Right forelimb (tissue), 1 donor: ENCODE results near the gene DEPDC5.
A peak's percentile ranks its signal among the peaks of the same experiment; 100 is the strongest.
"Not testable (repeated sequence)": the region's sequence is repeated elsewhere in the genome, so short reads cannot be mapped to it uniquely, and the experiment has no call there.

Experiments
- DNase-seq: peaks from one replicate; pipeline ENCODE4 v3.0.0-alpha.2; 2018

DEPDC5 gene

DNA sequence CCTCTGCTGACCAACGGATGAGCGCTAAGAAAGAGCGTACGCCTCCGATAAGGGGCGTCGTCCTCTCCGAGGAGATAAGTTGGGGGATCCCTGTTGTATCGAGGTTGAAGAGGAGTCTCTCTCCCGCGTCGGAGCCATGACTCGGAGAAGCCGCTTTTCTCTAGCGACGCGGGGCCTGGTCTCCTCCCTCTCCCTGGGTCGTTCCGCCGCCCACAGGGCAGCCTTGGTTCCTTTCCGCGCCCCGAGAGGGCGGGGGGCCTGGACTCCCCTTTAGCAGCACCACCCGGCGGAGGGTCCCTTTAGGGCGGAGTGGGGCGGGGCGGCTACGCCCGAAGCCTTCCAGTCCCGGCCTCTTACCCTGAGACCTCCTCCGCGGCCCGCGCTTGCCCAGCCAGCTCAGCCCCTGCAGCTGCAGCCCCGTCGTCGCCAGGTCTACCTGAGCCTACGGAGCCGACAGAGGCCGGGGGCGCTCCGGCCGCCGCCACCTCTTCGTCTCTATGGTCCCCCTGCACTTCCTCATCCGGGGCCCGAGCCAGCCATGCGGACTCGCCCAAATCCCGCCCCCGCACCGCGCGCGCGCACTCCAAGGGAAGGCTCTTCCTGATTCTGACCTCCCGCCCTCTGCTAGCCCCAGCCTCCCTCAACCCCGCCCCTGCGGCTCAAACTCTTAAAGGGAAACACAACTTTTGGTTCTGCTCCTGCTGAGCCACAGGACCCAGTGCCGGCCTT is 4.0 kb upstream of the DEPDC5 start, which contains the start of gene PRR14L:
PRR14L (minus strand) TSS at position 497 of the 729 bp plus-strand sequence. CDS start 11,272 bp downstream, outside the sequence.
- DNase-seq = peak; percentile 100

DNA sequence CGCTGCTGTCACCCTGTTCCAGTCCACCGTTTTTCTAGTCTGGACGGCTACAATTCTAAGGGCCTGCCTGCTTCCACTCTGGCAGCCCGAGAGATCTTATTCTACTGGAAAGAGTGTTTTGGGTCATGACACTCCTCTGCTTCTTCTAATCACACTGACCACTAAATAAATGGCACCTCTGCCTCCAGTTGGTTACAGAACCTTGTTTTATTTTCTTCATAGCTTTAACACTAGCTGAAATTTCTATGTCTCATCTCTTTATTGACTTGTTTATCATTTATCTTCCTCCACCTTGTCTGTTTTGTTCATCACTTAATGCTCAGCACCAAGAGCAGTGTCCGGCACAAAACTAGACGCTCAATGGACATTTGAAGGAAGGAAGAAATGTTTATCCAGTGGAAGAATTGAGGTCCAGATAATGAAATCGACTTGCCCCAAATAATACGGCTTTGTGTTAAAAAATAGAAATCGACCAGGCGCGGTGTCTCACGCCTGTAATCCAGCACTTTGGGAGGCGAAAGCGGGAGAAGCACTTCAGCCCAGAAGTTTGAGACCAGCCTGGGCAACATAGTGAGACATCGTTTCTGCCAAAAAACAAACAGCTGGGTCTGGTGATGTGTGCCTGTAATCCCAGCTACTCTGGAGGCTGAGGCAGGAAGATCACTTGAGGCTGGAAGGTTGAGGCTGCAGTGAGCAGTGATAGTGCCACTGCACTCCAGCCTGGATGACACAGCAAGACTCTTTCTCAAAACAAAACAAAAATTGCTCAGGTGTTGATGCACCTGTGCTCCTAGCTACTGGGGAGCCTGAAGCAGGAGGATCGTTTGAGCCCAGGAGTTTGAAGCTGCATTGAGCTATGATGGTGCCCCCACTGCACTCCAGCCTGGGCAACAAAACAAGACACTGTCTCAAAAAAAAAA is 3.2 kb upstream of the DEPDC5 start:
- DNase-seq = no peak

DNA sequence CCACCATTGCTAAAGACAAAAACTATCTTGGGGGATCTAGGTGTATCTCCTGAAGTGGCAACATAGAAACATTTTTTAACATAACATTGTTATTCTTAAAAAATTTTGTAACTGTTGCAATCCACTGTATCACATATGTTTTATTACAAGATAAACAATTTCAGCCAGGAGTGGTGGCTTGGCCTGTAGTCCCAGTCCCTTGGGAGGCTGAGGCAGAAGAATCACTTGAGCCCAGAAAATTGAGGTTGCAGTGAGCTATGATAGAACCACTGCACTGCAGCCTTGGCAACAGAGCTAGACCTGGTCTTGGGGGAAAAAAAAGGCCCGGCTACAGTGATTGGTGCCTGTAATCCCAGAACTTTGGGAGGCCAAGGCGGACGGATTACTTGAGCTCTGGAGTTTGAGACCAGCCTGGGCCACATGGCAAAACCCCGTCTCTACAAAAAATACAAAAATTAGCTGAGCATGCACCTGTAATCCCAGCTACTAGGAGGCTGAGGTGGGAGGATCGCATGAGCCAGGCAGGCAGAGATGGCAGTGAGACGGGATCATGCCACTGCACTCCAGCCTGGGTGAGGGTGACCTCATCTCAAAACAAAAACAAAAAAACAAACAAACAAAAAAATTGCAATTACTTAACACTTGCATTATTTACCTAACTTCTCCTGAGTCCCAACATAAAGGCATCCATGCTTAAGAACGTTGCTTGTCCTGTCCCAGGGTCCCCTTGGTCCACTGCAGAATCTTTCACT is 1.5 kb upstream of the DEPDC5 start:
- no peak for DNase-seq

DNA sequence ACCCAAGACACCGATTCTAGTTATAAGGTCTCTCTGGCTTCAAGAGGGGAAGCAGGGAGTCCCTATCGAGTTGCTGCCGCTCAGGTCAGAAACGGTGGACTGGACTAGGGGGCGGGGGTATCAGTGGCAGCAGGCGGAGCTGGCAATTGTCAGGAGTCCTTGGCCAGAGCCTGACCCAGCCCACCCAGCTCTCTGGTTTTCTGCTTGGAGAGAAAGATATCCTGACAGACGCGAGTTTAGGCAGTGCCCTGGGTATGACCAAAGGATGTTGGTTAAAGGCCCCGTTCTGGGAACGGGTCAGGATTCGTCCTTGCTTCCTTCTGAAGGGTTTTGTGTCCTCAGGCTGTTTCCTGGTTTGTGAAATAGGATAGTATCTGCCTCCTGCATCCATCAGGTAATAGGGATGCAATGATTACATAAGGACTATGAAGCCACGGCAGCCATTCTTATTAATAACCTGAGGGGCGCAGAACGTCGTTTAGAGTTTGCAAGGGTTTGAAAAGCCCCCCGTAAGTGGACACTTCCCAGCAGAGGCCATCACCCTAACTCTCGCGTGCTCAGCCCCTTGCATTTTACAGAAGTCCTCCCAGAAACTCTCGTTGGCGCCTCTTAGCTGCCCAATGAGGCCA is 700 bp upstream of the DEPDC5 start:
- DNase-seq = peak; percentile 71

DNA sequence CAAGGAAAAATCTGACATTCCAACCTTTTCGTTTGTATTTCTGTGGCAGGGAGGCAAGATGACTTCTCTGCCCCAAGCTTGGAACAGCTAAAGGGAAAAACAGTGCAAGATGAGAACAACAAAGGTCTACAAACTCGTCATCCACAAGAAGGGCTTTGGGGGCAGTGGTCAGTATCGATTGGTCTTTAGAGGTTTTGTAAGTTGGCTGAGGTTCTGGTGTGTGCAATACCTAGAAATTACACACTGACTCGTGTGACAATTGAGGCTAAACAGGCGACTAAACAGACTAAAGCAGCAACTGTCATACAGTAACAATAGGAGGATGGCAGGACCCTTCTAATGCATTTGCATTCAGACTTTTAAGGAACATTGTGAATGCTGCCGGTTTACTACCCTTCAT is 994 bp downstream of the DEPDC5 start:
- no peak for DNase-seq

DNA sequence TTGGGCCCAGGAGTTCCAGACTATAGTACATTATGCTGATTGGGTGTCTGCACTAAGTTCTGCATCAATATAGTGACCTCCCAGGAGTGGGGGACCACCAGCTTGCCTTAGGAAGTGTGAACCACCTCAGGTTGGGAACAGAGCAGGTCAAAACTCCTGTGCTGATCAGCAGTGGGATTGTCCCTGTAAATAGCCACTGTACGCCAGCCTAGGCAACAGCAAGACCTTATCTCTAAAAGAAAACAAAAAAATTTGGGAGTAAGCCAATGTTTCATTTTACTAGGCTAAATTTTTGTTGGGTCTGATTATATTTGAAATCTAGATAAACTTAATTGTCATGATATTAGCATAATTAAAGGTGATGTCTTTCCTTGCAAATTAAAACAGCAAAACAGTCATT is 3.4 kb downstream of the DEPDC5 start:
- DNase-seq = no peak

DNA sequence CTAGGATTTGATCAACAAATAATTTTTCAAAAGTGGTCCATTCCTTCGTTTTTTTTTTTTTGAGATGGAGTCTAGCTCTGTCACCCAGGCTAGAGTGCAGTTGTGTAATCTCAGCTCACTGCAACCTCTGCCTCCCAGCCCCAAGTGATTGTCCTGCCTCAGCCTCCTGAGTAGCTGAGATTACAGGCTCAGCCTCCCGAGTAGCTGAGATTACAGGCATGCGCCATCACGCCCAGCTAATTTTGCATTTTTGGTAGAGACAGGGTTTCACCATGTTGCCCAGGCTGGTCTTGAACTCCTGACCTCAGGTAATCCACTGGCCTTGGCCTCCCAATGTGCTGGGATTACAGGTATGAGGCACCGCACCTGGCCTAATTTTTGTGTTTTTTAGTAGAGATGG is 5.0 kb downstream of the DEPDC5 start:
- DNase-seq = not testable (repeated sequence)

DNA sequence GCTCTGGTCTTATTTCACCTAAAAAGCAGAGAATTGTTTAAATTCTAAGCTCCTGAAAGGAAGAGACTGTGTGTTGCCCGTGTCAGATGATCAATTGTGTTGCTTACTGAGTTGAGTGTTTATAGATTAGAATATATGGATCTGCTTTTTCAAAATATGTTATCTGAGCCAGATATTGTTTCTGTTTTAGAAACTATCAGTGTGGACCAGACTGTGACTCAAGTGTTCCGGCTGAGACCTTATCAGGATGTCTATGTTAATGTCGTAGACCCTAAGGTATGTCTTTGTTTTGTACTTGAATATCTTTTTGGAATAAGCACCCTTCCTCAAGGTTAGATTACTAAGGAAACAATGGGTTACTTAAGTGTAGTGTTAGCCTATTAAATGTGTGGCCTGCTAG is 11.0 kb downstream of the DEPDC5 start:
- DNase-seq = no peak

DNA sequence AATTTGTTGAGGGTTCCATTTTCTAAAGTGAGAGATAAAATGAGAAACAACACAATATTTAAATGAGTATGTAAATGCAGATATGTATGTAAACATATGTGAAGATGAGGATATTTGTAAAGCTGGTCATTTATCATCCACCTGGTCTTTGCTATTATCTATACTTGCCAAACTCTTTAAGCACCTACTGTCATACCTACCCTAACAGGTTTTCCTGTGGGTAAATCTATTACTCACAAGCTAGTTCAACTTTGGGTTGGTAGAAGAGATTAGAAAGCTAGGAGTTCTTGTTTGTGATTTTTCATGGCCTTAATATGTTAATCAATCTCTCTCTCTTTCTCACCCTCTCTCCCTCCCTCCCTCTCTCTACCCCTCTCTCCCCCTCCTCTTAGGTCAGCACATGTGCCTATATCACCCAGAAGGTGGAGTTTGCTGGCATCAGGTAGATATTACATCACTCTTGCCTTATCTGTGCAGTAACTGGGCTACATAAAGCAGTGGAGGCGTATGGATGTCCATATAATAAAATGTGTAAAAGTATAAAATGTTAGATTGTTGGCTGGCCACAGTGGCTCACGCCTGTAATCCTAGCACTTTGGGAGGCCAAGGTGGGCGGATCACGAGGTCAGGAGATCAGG is 14.7 kb downstream of the DEPDC5 start:
- no peak for DNase-seq

DNA sequence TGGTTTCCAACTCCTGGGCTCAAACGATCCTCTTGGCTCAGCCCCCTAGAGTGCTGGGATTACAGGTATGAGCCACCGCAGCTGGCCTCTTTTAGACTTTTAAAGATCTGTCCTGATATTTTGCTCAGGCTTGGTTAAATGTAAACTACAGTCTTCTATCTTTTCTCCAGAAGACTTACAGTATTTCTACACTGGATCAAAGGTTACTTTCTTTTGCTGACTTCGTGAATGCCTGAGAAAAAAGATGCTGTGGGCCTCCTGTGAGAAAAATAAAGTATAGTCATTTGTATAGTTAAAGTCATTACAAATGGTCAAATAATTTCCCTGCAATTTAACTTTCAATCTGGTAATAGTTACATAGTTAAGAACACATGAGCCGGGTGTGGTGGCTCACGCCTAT is 19.6 kb downstream of the DEPDC5 start:
- DNase-seq = no peak

DNA sequence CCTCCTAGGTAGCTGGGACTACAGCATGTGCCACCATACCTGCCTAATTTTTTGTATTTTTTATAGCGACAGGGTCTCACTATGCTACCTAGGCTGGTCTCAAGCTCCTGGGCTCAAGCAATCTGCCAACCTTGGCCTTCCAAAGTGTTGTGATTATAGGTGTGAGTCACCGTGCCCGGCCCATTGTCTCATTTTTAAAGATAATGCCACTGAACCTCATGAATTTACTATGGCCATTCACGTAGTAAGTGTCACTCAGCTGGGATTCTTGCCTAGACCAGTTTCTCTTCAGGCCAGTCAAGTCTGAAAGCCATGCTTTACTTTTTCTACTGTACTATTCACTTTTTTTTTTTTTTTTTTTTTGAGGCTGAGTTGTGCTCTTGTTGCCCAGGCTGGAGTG is 22.4 kb downstream of the DEPDC5 start:
- DNase-seq = no peak

DNA sequence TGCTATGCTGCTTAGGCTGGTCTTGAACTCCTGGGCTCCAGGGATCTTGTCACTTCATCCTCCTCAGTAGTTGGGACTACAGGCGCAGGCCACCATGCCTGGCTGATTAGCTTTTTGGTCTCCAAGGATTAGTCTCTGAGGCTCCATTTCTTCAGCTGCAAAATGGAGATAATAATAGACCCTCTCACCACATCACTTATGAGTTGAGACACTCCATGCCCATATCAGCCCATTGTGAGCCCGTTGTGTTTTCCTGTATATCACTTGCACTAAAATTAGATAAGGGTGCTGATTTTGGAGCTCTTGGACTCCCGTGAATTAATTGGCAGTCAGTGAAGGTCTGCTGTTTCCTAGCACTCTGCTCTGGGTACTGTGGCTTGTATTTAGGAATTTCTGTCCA is 36.0 kb downstream of the DEPDC5 start:
- no peak for DNase-seq

DNA sequence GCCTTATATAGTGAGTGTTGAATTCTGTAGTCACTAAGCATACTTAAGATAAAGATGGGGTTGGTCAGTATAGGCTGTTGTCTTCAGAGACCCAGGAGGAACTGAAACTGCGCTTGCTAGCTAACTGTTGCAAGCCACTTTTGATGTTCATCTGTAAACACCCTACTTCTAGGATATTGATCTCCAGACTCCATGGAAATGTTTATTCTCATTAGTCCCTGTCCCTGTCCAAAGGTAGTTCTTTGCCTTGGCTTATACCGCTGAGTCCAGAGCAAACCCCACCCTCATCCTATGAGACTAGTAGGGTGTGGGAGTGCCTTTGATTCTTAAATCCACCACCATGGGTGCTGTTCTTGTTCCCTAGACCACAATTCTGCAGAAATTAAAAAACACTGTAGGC is 36.4 kb downstream of the DEPDC5 start:
- no peak for DNase-seq

DNA sequence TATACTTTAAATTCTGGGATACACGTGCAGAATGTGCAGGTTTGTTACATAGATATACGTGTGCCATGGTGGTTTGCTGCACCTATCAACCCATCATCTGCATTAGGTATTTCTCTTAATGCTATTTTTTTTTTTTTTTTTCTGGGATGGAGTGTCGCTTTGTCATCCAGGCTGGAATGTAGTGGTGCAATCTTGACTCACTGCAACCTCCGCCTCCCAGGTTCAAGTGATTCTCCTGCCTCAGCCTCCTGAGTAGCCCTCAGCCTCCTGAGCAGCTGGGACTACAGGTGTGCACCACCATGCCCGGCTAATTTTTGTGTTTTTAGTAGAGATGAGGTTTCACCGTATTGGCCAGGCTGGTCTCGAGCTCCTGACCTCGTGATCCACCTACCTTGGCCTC is 45.5 kb downstream of the DEPDC5 start:
- DNase-seq = not testable (repeated sequence)

DNA sequence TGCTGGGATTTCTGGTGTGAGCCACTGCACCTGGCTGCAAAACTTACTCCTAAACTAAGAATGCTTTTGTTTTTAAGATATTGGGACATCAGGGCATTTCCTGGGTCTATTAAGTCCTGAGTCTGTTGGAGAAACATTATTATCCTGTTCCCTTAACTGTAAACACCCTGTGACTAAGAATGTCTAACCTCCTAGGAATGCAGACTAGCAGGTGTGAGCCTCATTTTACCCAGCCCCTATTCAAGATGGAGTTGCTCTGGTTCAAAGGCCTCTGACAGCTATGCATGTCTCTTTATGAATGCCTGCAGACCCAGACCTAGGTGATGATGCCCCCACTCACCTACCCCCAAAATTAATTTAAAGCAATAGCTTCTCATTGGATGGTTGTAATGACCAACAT is 46.2 kb downstream of the DEPDC5 start:
- no peak for DNase-seq

DNA sequence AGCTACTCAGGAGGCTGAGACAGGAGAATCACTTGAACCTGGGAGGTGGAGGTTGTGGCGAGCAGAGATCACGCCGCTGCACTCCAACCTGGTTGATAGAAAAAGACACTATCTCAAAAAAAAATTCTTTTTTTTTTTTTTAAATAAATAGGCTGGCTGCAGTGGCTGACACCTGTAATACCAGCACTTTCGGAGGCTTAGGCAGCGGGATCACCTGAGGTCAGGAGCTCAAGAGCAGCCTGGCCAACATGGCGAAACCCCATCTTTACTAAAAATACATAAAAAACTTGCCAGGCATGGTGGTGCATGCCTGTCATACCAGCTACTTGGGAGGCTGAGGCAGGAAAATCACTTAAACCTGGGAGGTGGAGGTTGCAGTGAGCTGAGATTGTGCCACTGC is 47.0 kb downstream of the DEPDC5 start:
- not testable (repeated sequence) for DNase-seq

DNA sequence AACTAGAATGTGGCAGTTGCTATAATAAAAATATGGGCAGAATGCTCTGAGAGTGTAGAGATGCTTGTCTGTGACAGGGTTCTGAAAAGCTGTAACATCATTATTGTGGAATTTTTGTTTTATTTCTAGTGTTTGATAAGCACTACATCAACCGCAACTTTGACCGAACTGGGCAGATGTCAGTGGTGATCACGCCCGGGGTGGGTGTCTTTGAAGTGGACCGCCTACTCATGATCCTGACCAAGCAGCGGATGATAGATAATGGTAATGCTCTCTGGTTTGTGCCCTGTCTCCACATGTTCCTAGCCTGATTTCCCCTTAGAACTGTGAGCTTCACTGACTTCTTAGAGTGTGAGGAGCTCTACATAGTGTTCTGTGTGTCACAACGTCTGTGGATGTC is 48.8 kb downstream of the DEPDC5 start:
- no peak for DNase-seq

DNA sequence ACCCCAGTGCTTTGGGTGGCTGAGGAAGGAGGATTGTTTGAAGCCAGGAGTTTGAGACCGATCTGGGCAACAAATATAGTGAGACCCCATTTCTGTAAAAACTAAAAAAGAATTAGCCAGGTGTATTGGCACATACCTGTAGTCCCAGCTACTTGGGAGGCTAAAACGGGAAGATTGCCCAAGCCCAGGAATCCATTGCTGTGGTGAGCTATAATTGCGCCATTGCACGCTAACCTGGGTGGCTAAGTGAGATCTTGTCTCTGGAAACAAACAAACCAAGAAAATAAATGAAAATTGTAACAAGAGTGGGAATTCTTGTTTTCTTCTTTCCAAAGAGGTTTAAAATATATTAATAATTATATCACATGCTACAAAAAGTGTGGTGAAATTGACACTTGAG is 52.9 kb downstream of the DEPDC5 start:
- DNase-seq = no peak

DNA sequence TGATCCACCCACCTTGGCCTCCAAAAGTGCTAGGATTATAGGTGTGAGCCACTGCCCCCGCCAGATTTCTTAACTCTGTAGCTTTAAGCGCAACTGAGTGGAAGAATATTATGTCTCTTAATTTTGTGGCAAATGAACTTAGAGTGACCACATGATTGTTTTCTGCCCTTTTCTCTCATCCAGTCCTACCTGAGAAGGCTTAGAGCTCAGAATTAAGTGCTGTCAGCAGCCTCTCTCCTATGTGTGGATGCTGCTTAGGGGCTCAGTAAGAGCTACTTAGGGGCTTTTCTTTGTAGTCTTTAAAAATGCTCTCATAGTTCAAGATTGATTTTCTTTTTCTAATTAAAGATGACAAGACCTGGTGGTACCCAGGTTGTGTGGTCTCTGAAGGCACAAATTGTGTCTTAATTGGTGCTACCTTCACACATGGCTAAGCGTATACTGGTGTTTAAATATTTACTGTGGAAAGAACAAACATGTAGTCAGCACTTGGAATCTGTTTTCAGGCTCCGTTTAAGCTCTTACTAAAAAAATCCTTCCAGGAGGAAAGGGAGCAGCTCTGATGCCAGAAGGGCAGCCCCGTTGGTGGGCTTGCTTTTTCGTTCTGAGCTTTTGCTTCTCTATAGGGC is 59.3 kb downstream of the DEPDC5 start:
- DNase-seq = no peak

DNA sequence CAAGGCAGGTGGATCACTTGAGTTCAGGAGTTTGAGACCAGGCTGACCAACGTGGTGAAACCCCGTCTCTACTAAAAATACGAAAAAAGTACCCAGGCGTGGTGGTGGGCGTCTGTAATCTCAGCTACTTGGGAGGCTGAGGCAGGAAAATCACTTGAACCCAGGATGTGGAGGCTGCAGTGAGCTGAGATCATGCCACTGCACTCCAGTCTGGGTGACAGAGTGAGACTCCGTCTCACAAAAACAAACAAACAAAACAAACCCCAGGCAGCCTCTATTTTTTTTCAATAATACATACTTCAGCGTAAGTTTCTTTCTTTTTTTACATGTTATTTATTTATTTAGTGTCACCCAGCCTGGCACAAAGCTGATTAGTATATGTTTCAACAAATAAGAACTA is 60.1 kb downstream of the DEPDC5 start:
- not testable (repeated sequence) for DNase-seq

DNA sequence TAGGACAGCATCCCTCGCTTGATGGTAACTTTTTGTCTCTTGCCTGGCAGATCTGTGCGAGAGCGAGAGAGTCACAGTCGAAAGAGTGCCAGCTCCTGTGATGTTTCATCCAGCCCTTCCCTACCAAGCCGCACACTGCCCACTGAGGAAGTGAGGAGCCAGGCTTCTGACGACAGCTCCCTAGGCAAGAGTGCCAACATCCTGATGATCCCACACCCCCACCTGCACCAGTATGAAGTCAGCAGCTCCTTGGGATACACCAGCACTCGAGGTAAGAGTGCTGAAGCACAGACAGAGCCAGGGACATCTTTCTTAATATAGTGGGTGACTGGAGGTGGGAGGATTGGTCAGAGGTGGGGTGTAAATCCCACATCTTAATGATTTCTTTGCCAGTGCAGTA is 61.1 kb downstream of the DEPDC5 start:
- DNase-seq = no peak

DNA sequence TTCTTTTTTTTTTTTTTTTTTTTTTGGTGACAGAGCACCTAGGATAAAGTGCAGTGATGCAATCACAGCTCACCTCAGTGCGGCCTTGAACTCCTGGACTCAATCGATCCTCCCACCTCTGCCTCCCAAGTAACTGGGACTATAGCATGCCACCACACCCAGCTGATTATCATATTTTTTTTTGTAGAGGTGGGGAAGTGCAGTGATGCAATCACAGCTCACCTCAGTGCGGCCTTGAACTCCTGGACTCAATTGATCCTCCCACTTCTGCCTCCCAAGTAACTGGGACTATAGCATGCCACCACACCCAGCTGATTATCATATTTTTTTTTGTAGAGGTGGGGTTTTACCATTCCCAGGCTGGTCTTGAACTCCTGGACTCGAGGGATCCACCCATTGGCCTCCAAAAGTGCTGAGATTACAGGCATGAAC is 61.6 kb downstream of the DEPDC5 start:
- not testable (repeated sequence) for DNase-seq
